BLaER1 treated with 17β-estradiol and CSF1 and Interleukin-3, amounts not matched to agents 10 nM and 100 nM (cell line): ENCODE data around the gene EPHB1.
A peak's percentile ranks its signal among the peaks of the same experiment; 100 is the strongest.

Experiments used
- H3K27ac ChIP-seq, 11 experiments: shearing (Covaris generic); formaldehyde crosslinking; 2 replicates each; pipeline ENCODE4 v1.8.1; 2022
- H3K27me3 ChIP-seq, 11 experiments: shearing (Covaris generic); formaldehyde crosslinking; 2 replicates each; pipeline ENCODE4 v1.8.1; 2022
- H3K36me3 ChIP-seq, 11 experiments: shearing (Covaris generic); formaldehyde crosslinking; 2 replicates each; pipeline ENCODE4 v1.8.1; 2022
- H3K4me1 ChIP-seq, 10 experiments: shearing (Covaris generic); formaldehyde crosslinking; 2 replicates each; pipeline ENCODE4 v1.8.1; 2022
- H3K4me2 ChIP-seq, 11 experiments: shearing (Covaris generic); formaldehyde crosslinking; 2 replicates each; pipeline ENCODE4 v1.8.1; 2022
- H3K4me3 ChIP-seq, 10 experiments: shearing (Covaris generic); formaldehyde crosslinking; 2 replicates each; pipeline ENCODE4 v1.8.1; 2022
- H3K9ac ChIP-seq, 11 experiments: shearing (Covaris generic); formaldehyde crosslinking; 2 replicates each; pipeline ENCODE4 v1.8.1; 2022
- H3K9me3 ChIP-seq, 11 experiments: shearing (Covaris generic); formaldehyde crosslinking; replicated peaks in 1 of 11; 2 replicates each; pipeline ENCODE4 v1.8.1; 2022
- H4K20me1 ChIP-seq, 11 experiments: shearing (Covaris generic); formaldehyde crosslinking; 2 replicates each; pipeline ENCODE4 v1.8.1; 2022
- Cebpa-rat ChIP-seq, 11 experiments: shearing (Covaris generic); IDR thresholded peaks; 2 replicates each; pipeline ENCODE4 v1.8.1; 2022

Gene EPHB1

GRCh38 chr3:134901461-134901860 lies 106.4 kb downstream of the EPHB1 start:
- H3K27me3 ChIP-seq: no peaks in the 10 kb centered on the region
- no peak for TF ChIP-seq Cebpa-rat (IDR thresholded peaks at IDR 0.05)
- no peaks in the 10 kb centered on the region for H3K9me3 ChIP-seq
- H3K27ac ChIP-seq: no peak overlapping the region
- H3K4me3 ChIP-seq: no peak overlapping the region
- H4K20me1 ChIP-seq: no peaks in the 10 kb centered on the region
- H3K4me2 ChIP-seq: no peak overlapping the region
- no peaks in the 10 kb centered on the region for H3K36me3 ChIP-seq
- no peak overlapping the region for H3K9ac ChIP-seq
- H3K4me1 ChIP-seq: peaks cover 0 to 12% (median 9%) of the 10 kb centered on the region in 10 experiments; a peak in 11 of 20 replicates

- no peak for TF ChIP-seq Cebpa-rat (IDR thresholded peaks at IDR 0.05)
- Histone ChIP-seq H3K36me3 (no peaks in the 10 kb centered on the region), H4K20me1 (no peaks in the 10 kb centered on the region), H3K9ac (no peak overlapping the region), H3K27me3 (no peaks in the 10 kb centered on the region), H3K4me2 (peak overlapping the region in 4 of 11 experiments; percentile 20 to 39 (median 30); a peak in 4 of 22 replicates), H3K9me3 (no peaks in the 10 kb centered on the region), H3K4me1 (peaks cover 0 to 12% (median 9%) of the 10 kb centered on the region in 10 experiments; a peak in 11 of 20 replicates), H3K4me3 (no peak overlapping the region), H3K27ac (no peak overlapping the region)
These were observed 108.8 kb downstream of the EPHB1 start for GRCh38 chr3:134903837-134904236.

GRCh38 chr3:134904241-134904771 lies 109.2 kb downstream of the EPHB1 start:
- Histone ChIP-seq H3K4me3 (no peak overlapping the region), H3K9ac (no peak overlapping the region), H3K9me3 (no peaks in the 10 kb centered on the region), H3K27me3 (no peaks in the 10 kb centered on the region), H4K20me1 (no peaks in the 10 kb centered on the region), H3K4me1 (peaks cover 0 to 12% (median 9%) of the 10 kb centered on the region in 10 experiments; a peak in 11 of 20 replicates), H3K4me2 (peak overlapping the region in 7 of 11 experiments; percentile 18 to 39 (median 25); a peak in 7 of 22 replicates), H3K36me3 (no peaks in the 10 kb centered on the region), H3K27ac (no peak overlapping the region)
- TF ChIP-seq Cebpa-rat (IDR thresholded peaks at IDR 0.05): no peak

- no peak overlapping the region for H3K9ac ChIP-seq
- H3K36me3 ChIP-seq: no peaks in the 10 kb centered on the region
- H4K20me1 ChIP-seq: no peaks in the 10 kb centered on the region
- no peaks in the 10 kb centered on the region for H3K27me3 ChIP-seq
- no peak overlapping the region for H3K27ac ChIP-seq
- H3K4me1 ChIP-seq: peaks cover 0 to 12% (median 9%) of the 10 kb centered on the region in 10 experiments; a peak in 11 of 20 replicates
- TF ChIP-seq Cebpa-rat (IDR thresholded peaks at IDR 0.05): no peak
- H3K9me3 ChIP-seq: no peaks in the 10 kb centered on the region
- H3K4me3 ChIP-seq: no peak overlapping the region
- peak overlapping the region in 3 of 11 experiments; percentile 34 to 39 (median 36); a peak in 4 of 22 replicates for H3K4me2 ChIP-seq
These were observed 110.0 kb downstream of the EPHB1 start for GRCh38 chr3:134904776-134905646.

- no peak for TF ChIP-seq Cebpa-rat (IDR thresholded peaks at IDR 0.05)
- Histone ChIP-seq H3K4me2 (no peak overlapping the region), H3K27ac (no peak overlapping the region), H3K27me3 (no peaks in the 10 kb centered on the region), H3K9me3 (no peaks in the 10 kb centered on the region), H3K9ac (no peak overlapping the region), H3K36me3 (no peaks in the 10 kb centered on the region), H3K4me1 (peaks cover 0 to 12% (median 9%) of the 10 kb centered on the region in 10 experiments; a peak in 11 of 20 replicates), H4K20me1 (no peaks in the 10 kb centered on the region), H3K4me3 (no peak overlapping the region)
These were observed 110.5 kb downstream of the EPHB1 start for GRCh38 chr3:134905647-134905935.

GRCh38 chr3:134908271-134908670 lies 113.2 kb downstream of the EPHB1 start:
- Histone ChIP-seq H4K20me1 (0 out of 22 replicates have a peak, but pooled peaks cover 0 to 9% (median 0%) of the 10 kb centered on the region in 11 experiments), H3K36me3 (no peaks in the 10 kb centered on the region), H3K4me2 (no peak overlapping the region), H3K27ac (no peak overlapping the region), H3K4me3 (no peak overlapping the region), H3K27me3 (no peaks in the 10 kb centered on the region), H3K9me3 (no peaks in the 10 kb centered on the region), H3K9ac (no peak overlapping the region), H3K4me1 (peaks cover 0 to 12% (median 9%) of the 10 kb centered on the region in 10 experiments; a peak in 11 of 20 replicates)
- no peak for TF ChIP-seq Cebpa-rat (IDR thresholded peaks at IDR 0.05)

GRCh38 chr3:134910026-134910425 lies 115.0 kb downstream of the EPHB1 start:
- 0 out of 22 replicates have a peak, but pooled peaks cover 0 to 9% (median 0%) of the 10 kb centered on the region in 11 experiments for H4K20me1 ChIP-seq

GRCh38 chr3:134911586-134912548 lies 116.8 kb downstream of the EPHB1 start:
- H3K36me3 ChIP-seq: no peaks in the 10 kb centered on the region
- no peak overlapping the region for H3K4me2 ChIP-seq
- no peaks in the 10 kb centered on the region for H3K27me3 ChIP-seq
- 0 out of 22 replicates have a peak, but pooled peaks cover 0 to 9% (median 0%) of the 10 kb centered on the region in 11 experiments for H4K20me1 ChIP-seq
- TF ChIP-seq Cebpa-rat (IDR thresholded peaks at IDR 0.05): no peak
- peaks cover 0 to 17% (median 6%) of the 10 kb centered on the region in 11 experiments; a peak in 8 of 22 replicates for H3K9me3 ChIP-seq
- no peak overlapping the region for H3K27ac ChIP-seq
- no peak overlapping the region for H3K9ac ChIP-seq
- no peak overlapping the region for H3K4me3 ChIP-seq
- H3K4me1 ChIP-seq: no peaks in the 10 kb centered on the region

More at GRCh38 chr3:134910026-134910425, 115.0 kb downstream of the EPHB1 start:
- no peak overlapping the region for H3K4me3 ChIP-seq
- H3K27me3 ChIP-seq: no peaks in the 10 kb centered on the region
- TF ChIP-seq Cebpa-rat (IDR thresholded peaks at IDR 0.05): no peak
- no peak overlapping the region for H3K27ac ChIP-seq
- peaks cover 0 to 2% (median 0%) of the 10 kb centered on the region in 10 experiments; a peak in 1 of 20 replicates for H3K4me1 ChIP-seq
- no peak overlapping the region for H3K4me2 ChIP-seq
- no peak overlapping the region for H3K9ac ChIP-seq
- 0 out of 22 replicates have a peak, but pooled peaks cover 0 to under 1% (median 0%) of the 10 kb centered on the region in 11 experiments for H3K9me3 ChIP-seq
- no peaks in the 10 kb centered on the region for H3K36me3 ChIP-seq
